Amygdala (tissue), 56 donors: ENCODE measurements around the gene RSRP1.

Source experiments
- DNase-seq, 56 donors: peaks; one replicate each; lab custom pipeline; 2025; lab: John Stamatoyannopoulos, UW

Gene RSRP1

DNA sequence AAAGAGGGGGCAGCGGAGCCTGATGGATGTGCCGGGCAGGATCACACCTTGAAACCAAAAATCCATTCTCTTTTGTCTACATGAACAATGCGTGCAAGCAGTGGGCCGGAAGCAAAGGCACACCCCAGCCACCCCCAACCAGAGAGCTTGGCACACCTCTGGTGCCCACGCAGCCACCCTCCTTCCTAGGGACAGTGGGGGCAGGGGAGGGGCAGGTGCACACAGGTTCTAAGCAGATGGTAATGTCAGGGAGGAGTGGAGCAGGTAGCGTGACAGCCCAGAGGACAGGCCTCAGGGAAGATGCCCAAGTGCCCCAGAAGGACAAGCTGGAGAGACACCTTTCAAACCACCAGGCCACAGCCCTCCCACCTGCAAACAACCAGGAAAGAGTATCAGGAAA is 51.4 kb downstream of the RSRP1 start:
- no peak for DNase-seq

DNA sequence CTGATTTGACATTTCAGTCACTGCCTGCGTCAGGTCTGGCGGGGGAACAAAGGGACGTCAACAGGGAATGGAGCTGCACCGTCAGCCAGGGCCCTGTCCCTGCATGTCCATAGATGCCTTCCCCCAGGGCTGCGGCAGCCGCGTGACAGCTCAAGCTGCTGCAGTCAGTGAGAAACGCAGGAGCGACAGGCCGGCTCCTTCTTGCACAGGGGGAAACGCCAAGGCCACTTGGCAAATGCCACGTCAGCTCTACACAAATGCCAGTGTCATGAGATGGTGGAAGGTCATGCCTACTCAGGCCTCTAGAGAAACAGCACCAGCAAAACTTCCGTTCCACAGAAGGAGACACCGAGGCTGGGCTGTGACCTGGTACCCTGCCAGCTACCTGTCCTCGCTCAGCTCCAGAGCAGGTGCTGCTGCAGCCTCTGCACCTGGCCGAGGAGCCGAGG is 52.7 kb downstream of the RSRP1 start:
- no peak for DNase-seq

DNA sequence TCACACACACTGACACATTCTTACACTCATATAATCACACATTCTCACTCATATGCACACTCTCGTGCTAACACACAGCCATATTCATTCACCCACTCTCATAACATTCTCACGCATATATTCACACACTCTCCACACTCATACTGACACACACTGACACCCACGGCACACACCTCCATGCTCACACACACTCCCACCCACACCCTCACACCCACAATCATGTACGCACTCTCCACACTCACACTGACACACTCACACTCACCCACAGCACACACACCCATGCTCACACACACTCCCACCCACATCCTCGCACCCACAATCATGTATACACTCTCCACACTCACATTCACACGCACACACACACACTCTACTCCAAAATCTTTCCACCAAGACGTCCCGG is 53.2 kb downstream of the RSRP1 start:
- no peak for DNase-seq

DNA sequence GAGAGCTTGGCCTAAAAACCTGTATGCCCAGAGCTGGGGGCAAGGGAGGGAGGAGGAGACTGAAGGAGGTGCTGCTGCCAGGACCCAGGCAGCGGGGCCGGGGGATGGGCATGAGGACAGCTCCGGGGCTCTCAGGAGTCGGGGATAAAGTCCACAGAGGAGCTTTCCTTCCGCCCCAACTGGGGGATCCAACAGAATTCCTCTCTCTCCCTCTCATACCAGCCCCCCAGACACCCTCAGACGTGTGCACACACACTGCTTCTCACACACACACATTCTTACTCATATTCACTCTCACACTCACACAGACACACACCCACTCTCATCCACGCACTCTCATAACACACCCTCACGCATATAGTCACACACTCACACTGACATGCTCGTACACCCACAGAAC is 54.0 kb downstream of the RSRP1 start:
- DNase-seq: no peak
